Psoas muscle (tissue), 8 donors: ENCODE measurements around the gene SNX24. TPM values are rescaled to one million over a fixed set of nuclear protein-coding genes. Genes with fewer than 3 reads are reported as not detected.
"Not testable (repeated sequence)": the region's sequence is repeated elsewhere in the genome, so short reads cannot be mapped to it uniquely, and the experiment has no call there.

ENCODE experiments used
- ATAC-seq, 4 donors: fragments of 200-7000 bp; cut with Tn5 transposase; one replicate each; pipeline ENCODE4 v1.9.1; 2020; ENCODE audit warnings: moderate library complexity in 3 of 4, mild to moderate bottlenecking in 2 of 4
- DNase-seq, 2 donors: peaks; one replicate each; pipeline ENCODE4 v3.0.0-alpha.2; 2020
- H3K27ac ChIP-seq: fragments of 200-600 bp; one replicate; pipeline ENCODE4 v1.8.0; 2022
- H3K27me3 ChIP-seq, 3 donors: fragments of 200-600 bp in 1 of 3; one replicate each; pipeline versions ENCODE4 v1.6.1 to v1.8.0; 2013 to 2022; ENCODE audit warnings: low read length in 2 of 3, mild to moderate bottlenecking in 2 of 3, moderate library complexity in 1 of 3; ENCODE audit not compliant: insufficient read depth in 3 of 3
- H3K36me3 ChIP-seq, 2 donors: fragments of 200-600 bp in 1 of 2; one replicate each; pipeline versions ENCODE4 v1.6.1 to v1.8.0; 2013 to 2022; ENCODE audit warnings: low read depth in 1 of 2, mild to moderate bottlenecking in 1 of 2, moderate library complexity in 1 of 2; ENCODE audit not compliant: insufficient read depth in 1 of 2
- H3K4me1 ChIP-seq: fragments of 200-600 bp; one replicate; pipeline ENCODE4 v1.8.0; 2022
- H3K4me3 ChIP-seq: fragments of 200-600 bp; one replicate; pipeline ENCODE4 v1.8.0; 2022; ENCODE audit warnings: mild to moderate bottlenecking
- H3K9me3 ChIP-seq: fragments of 200-600 bp; one replicate; pipeline ENCODE4 v1.8.0; 2022
- CTCF ChIP-seq: fragments of 200-600 bp; IDR thresholded peaks from one replicate; pipeline ENCODE4 v1.8.0; 2022; ENCODE audit warnings: antibody characterized with exemption
- WGBS, 3 donors: extraction: QIAGEN DNeasy Blood & Tissue Kit; methylation state at CpG; one replicate each; pipeline versions ENCODE4 v1.1.6 to v1.1.7; 2013; 5-methylcytosine and 5-hydroxymethylcytosine counted together
- intact Hi-C, 2 donors: fragments of 100-400 bp; cut with DNase I; formaldehyde crosslinking; loops; one replicate each; pipeline versions ENCODE4 v1.11.0 to v1.14.2; 2022
- polyA plus RNA-seq, 3 donors: library from polyadenylated mRNA; stranded (reverse); fragments of 200-250 nt; gene quantifications; one replicate each; pipeline ENCODE4 v1.2.3, GENCODE V29; 2013
- total RNA-seq, 4 donors: library from RNA; stranded (reverse); fragmentation: NEBNext Ultra II Directional in 2 of 4; extraction: Animal tissue kit (Norgen Biotek cat#: 25700) in 2 of 4; gene quantifications; one replicate each; pipeline versions ENCODE4 v1.2.1 to v1.2.4, GENCODE V29; 2021 to 2023
- donor health status: healthy with polysubstance abuse.
- donor health status: DM: no; HTN: no; CAD: no; lungs with moderate emphysema.
- donor health status: Bipolar disorder and iron deficiency.
- donor health status: healthy.
- donor health status: DM: yes; HTN: yes; CAD: no.
- donor health status: DM: no; HTN: no; CAD: no.
- donor health status: DM: no; HTN: no; CAD: no.
- donor health status: DM: yes; HTN: yes; CAD: no.

Gene SNX24
- total and polyA plus RNA-seq, 7 donors: 7.5 to 11.9 (median 10.0) TPM

GRCh38 chr5:122972877-122973276 lies 127.5 kb downstream of the SNX24 start:
- no peaks in the 10 kb centered on the region for H3K4me1 ChIP-seq
- H3K27me3 ChIP-seq: no peaks in the 10 kb centered on the region
- DNase-seq: no peak
- H3K9me3 ChIP-seq: no peaks in the 10 kb centered on the region
- ATAC-seq: no peak
- H3K36me3 ChIP-seq: no peaks in the 10 kb centered on the region
- no peak overlapping the region for H3K4me3 ChIP-seq
- no peak overlapping the region for H3K27ac ChIP-seq
- TF ChIP-seq CTCF: no peak
- 92 to 98% (median 94%) methylated on average over 4 of the region's 4 CpGs for WGBS, 3 donors
- intact Hi-C loops: no loop called here

DNA sequence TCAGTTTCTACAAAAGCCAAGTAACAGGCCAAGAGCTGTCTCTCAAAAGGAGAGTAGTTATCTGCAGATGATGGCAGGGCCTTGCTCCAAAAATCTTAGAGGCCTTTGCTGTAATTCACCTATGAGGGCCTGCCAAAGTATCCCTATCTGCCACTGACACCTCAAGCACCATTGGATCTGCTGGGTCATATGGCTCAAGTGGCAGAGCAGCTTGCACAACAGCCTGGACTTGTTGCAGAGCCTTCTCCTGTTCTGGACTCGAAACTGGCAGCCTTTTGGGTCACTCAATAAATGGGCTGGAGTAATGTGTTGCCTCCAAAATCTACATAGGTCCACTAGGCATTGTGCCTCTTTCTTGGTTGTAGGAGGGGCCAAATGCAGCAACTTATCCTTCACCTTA lies 128.3 kb downstream of the SNX24 start:
- H3K36me3 ChIP-seq, H3K4me3 ChIP-seq, DNase-seq, H3K4me1 ChIP-seq, intact Hi-C loops, H3K9me3 ChIP-seq, ATAC-seq, H3K27me3 ChIP-seq, H3K27ac ChIP-seq: not testable (repeated sequence)
- 67 to 83% (median 80%) methylated on average over 1 of the region's 1 CpG for WGBS, 3 donors

DNA sequence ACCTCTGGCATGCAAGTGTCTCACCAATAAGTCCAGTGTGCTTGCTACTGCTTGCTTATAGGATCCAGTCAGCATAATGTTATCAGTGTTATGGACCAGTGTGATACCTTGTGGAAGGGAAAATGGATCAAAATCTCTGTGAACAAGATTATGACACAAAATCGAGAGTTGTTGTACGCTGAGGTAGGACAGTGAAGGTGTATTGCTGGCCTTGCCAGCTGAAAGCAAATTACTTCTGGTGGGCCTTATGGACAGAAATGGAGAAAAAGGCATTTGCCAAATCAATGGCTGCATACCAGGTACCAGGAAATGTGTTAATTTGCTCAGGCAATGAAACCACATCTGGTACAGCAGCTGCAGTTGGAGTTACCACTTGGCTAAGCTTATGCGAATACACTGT lies 128.8 kb downstream of the SNX24 start:
- DNase-seq, intact Hi-C loops, H3K27me3 ChIP-seq, H3K4me3 ChIP-seq, H3K9me3 ChIP-seq, H3K27ac ChIP-seq, ATAC-seq, H3K4me1 ChIP-seq, H3K36me3 ChIP-seq: not testable (repeated sequence)
- WGBS, 3 donors: 91 to 95% (median 93%) methylated on average over 3 of the region's 3 CpGs

DNA sequence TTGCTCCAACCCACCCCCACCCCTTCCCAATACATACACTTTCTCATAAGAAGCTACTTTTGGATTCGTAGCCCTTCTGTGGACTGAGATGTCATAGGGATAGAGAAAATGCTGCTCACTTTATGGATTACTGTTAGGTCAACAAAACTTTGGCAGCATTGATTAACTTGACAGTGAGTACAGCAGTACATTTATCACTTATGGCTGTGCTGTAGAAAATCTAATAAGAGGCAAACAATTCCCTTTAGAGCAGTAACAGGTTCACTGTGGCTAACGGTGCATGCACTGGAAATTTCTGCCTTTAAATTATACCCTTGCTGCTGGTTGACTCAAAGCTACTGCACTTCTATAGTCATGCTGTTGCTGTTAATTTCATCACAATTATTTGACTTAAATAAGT lies 131.9 kb downstream of the SNX24 start:
- Histone ChIP-seq H3K27me3 (no peaks in the 10 kb centered on the region), H3K27ac (no peak overlapping the region), H3K4me3 (no peak overlapping the region), H3K36me3 (no peaks in the 10 kb centered on the region), H3K9me3 (no peaks in the 10 kb centered on the region), H3K4me1 (no peaks in the 10 kb centered on the region)
- TF ChIP-seq CTCF: no peak
- 79 to 83% (median 82%) methylated on average over 2 of the region's 2 CpGs for WGBS, 3 donors
- ATAC-seq (no peak), DNase-seq (no peak)
- intact Hi-C loops: no loop called here

- WGBS, 3 donors: 95 to 96% (median 96%) methylated on average over 2 of the region's 2 CpGs
Measured at GRCh38 chr5:122978068-122978467, 132.7 kb downstream of the SNX24 start.

More at GRCh38 chr5:122978068-122978467, 132.7 kb downstream of the SNX24 start:
- H3K36me3 ChIP-seq: no peaks in the 10 kb centered on the region
- H3K9me3 ChIP-seq: no peaks in the 10 kb centered on the region
- ATAC-seq: no peak
- no peaks in the 10 kb centered on the region for H3K27me3 ChIP-seq
- intact Hi-C loops: no loop called here
- H3K4me1 ChIP-seq: no peaks in the 10 kb centered on the region
- no peak for TF ChIP-seq CTCF
- no peak overlapping the region for H3K27ac ChIP-seq
- H3K4me3 ChIP-seq: no peak overlapping the region
- DNase-seq: no peak
